IMR-90 (cell line): ENCODE data around the gene CACNA2D1. TPM values are rescaled to one million over a fixed set of nuclear protein-coding genes. Genes with fewer than 3 reads are reported as not detected.

Experiments
- ATAC-seq: fragments of 200-7000 bp; cut with Tn5 transposase; 2 replicates; pipeline ENCODE4 v1.9.1; 2020; ENCODE audit warnings: low read depth, mild to moderate bottlenecking, moderate library complexity
- BruUV-seq: library from RNA; stranded (reverse); fragments of 400-500 nt; replicated peaks from 2 replicates; lab custom pipeline; 2021; lab: Mats Ljungman, UMichigan
- CTCF ChIA-PET: fragments of 300-600 bp; formaldehyde crosslinking; extraction: SDS; loops from one replicate; lab custom pipeline; 2021; ENCODE audit warnings: antibody characterized with exemption; lab: Yijun Ruan, JAX
- POLR2A ChIA-PET: fragments of 300-600 bp; sonication (Branson Sonifier 250); formaldehyde crosslinking; loops from one replicate; lab custom pipeline; 2022; ENCODE audit warnings: antibody characterized with exemption; ENCODE audit not compliant: unreplicated experiment; lab: Charles Lee
- DNase-seq: peaks from one replicate; pipeline ENCODE4 v3.0.0; 2013
- H2AFZ ChIP-seq: replicated peaks from 2 replicates; pipeline ENCODE3; 2013; ENCODE audit warnings: low read length, mild to moderate bottlenecking; ENCODE audit not compliant: poor library complexity
- H2AK5ac ChIP-seq: 2 replicates; pipeline ENCODE4 v1.6.1; 2013; ENCODE audit warnings: low read depth, low read length, inconsistent platforms
- H2AK9ac ChIP-seq: replicated peaks from 2 replicates; pipeline ENCODE3; 2013; ENCODE audit warnings: mild to moderate bottlenecking, low read depth, low read length, moderate library complexity; ENCODE audit not compliant: poor library complexity
- H2BK120ac ChIP-seq: 2 replicates; pipeline ENCODE4 v1.6.1; 2013; ENCODE audit warnings: low read depth, low read length, inconsistent platforms
- H2BK15ac ChIP-seq: 3 replicates; pipeline ENCODE4 v1.6.1; 2013; ENCODE audit warnings: low read depth, low read length, inconsistent platforms
- H2BK20ac ChIP-seq: 2 replicates; pipeline ENCODE4 v1.6.1; 2013; ENCODE audit warnings: low read depth, mild to moderate bottlenecking, inconsistent platforms, low read length, moderate library complexity
- H2BK5ac ChIP-seq: 2 replicates; pipeline ENCODE4 v1.6.1; 2013; ENCODE audit warnings: mild to moderate bottlenecking, low read depth, low read length, inconsistent platforms; ENCODE audit not compliant: poor library complexity, severe bottlenecking
- H3K14ac ChIP-seq: replicated peaks from 2 replicates; pipeline ENCODE4 v1.6.1; 2013; ENCODE audit warnings: low read depth, low read length, inconsistent platforms
- H3K18ac ChIP-seq: 2 replicates; pipeline ENCODE4 v1.6.1; 2013; ENCODE audit warnings: low read depth, low read length, control low read depth
- H3K23ac ChIP-seq: 2 replicates; pipeline ENCODE4 v1.6.1; 2013; ENCODE audit warnings: low read depth, low read length, inconsistent platforms
- H3K27ac ChIP-seq: 2 replicates; pipeline ENCODE4 v1.5.1; 2013; ENCODE audit warnings: mild to moderate bottlenecking, control low read depth, low read length; ENCODE audit not compliant: insufficient read depth
- H3K27me3 ChIP-seq: 2 replicates; pipeline ENCODE4 v1.6.1; 2013; ENCODE audit warnings: low read length; ENCODE audit not compliant: control insufficient read depth, insufficient read depth
- H3K36me3 ChIP-seq: 2 replicates; pipeline ENCODE4 v1.6.1; 2013; ENCODE audit warnings: low read length, mixed read lengths; ENCODE audit not compliant: control insufficient read depth, insufficient read depth
- H3K4ac ChIP-seq: 2 replicates; pipeline ENCODE4 v1.6.1; 2013; ENCODE audit warnings: low read depth, low read length, inconsistent platforms
- H3K4me1 ChIP-seq: 2 replicates; pipeline ENCODE4 v1.6.1; 2013; ENCODE audit warnings: low read length, mixed read lengths; ENCODE audit not compliant: control insufficient read depth, insufficient read depth
- H3K4me2 ChIP-seq: 2 replicates; pipeline ENCODE4 v1.6.1; 2013; ENCODE audit warnings: low read depth, mild to moderate bottlenecking, control low read depth, low read length, moderate library complexity
- H3K4me3 ChIP-seq: 2 replicates; pipeline ENCODE4 v1.5.1; 2013; ENCODE audit warnings: low read depth, mild to moderate bottlenecking, control low read depth, low read length, moderate library complexity; ENCODE audit not compliant: insufficient read depth
- H3K56ac ChIP-seq: 2 replicates; pipeline ENCODE4 v1.6.1; 2013; ENCODE audit warnings: low read length, inconsistent platforms; ENCODE audit not compliant: insufficient read depth; ENCODE audit errors: extremely low read depth
- H3K79me1 ChIP-seq, 2 experiments: 2 replicates each; pipeline ENCODE4 v1.6.1; 2013; ENCODE audit warnings: low read length in 2 of 2, inconsistent platforms in 1 of 2, low read depth in 1 of 2
- H3K9ac ChIP-seq: 2 replicates; pipeline ENCODE4 v1.6.1; 2013; ENCODE audit warnings: low read depth, low read length, control low read depth
- H3K9me1 ChIP-seq: 2 replicates; pipeline ENCODE4 v1.6.1; 2013; ENCODE audit warnings: low read length, inconsistent platforms; ENCODE audit not compliant: insufficient read depth
- H3K9me3 ChIP-seq: 2 replicates; pipeline ENCODE4 v1.6.1; 2013; ENCODE audit warnings: low read length; ENCODE audit not compliant: control insufficient read depth, insufficient read depth
- H4K20me1 ChIP-seq: 2 replicates; pipeline ENCODE4 v1.6.1; 2013; ENCODE audit warnings: low read length, inconsistent platforms; ENCODE audit not compliant: insufficient read depth
- H4K5ac ChIP-seq: 2 replicates; pipeline ENCODE4 v1.6.1; 2013; ENCODE audit warnings: mild to moderate bottlenecking, low read depth, low read length, control low read depth
- H4K8ac ChIP-seq, 2 experiments: 2 replicates each; pipeline ENCODE4 v1.6.1; 2013; ENCODE audit warnings: low read depth in 2 of 2, low read length in 2 of 2, control low read depth in 1 of 2, inconsistent platforms in 1 of 2
- H4K91ac ChIP-seq: 2 replicates; pipeline ENCODE4 v1.6.1; 2013; ENCODE audit warnings: low read depth, low read length, inconsistent platforms; ENCODE audit not compliant: insufficient read depth
- CTCF ChIP-seq: conservative IDR thresholded peaks from 2 replicates; pipeline ENCODE4 v1.5.1; 2012; ENCODE audit warnings: mild to moderate bottlenecking, low read depth, low read length, improper control_type of control experiment
- MAZ ChIP-seq: IDR thresholded peaks from 2 replicates; pipeline ENCODE4 v1.6.1; 2012; ENCODE audit warnings: low read depth, mild to moderate bottlenecking, low read length, improper control_type of control experiment, moderate library complexity, borderline replicate concordance
- MXI1 ChIP-seq: IDR thresholded peaks from 2 replicates; pipeline ENCODE4 v1.6.1; 2012; ENCODE audit warnings: low read depth, mild to moderate bottlenecking, low read length, moderate library complexity, borderline replicate concordance
- NFE2L2 ChIP-seq: fragments of 150-350 bp; IDR thresholded peaks from 2 replicates; pipeline ENCODE4 v1.6.1; 2016; ENCODE audit warnings: low read depth, mild to moderate bottlenecking, low read length
- RCOR1 ChIP-seq: IDR thresholded peaks from 2 replicates; pipeline ENCODE4 v1.6.1; 2012; ENCODE audit warnings: mild to moderate bottlenecking, low read length, improper control_type of control experiment; ENCODE audit not compliant: insufficient replicate concordance
- WGBS, 2 experiments: methylation state at CpG; one replicate each; pipeline versions ENCODE4 v1.1.5 to v1.1.7; 2013; ENCODE audit warnings: missing lambda C conversion rate in 2 of 2; ENCODE audit not compliant: insufficient read length in 1 of 2; ENCODE audit errors: extremely low coverage in 2 of 2; 5-methylcytosine and 5-hydroxymethylcytosine counted together
- dilution Hi-C: fragments of 300-500 bp; cut with HindIII; formaldehyde crosslinking; loops from one replicate; pipeline ENCODE4 v1.14.3; 2018; ENCODE audit warnings: low sequenced_read_pairs; ENCODE audit not compliant: unreplicated experiment
- in situ Hi-C: fragments of 300-500 bp; cut with MboI; formaldehyde crosslinking; loops from 3 replicates; pipeline ENCODE4 v1.14.3; 2019; ENCODE audit warnings: low sequenced_read_pairs, inconsistent platforms, mixed read lengths
- intact Hi-C: fragments of 100-400 bp; cut with micrococcal nuclease; formaldehyde crosslinking; loops from 2 replicates; pipeline ENCODE4 v1.10.0; 2022
- polyA plus RNA-seq, 3 experiments: library from polyadenylated mRNA; depleted of rRNA; stranded (reverse); fragments of >200 nt; gene quantifications; 2 replicates each; pipeline ENCODE4 v1.2.3, GENCODE V29; 2012; ENCODE audit warnings: low replicate concordance in 1 of 3
- total RNA-seq: library from RNA; depleted of rRNA; stranded (reverse); fragments of >200 nt; gene quantifications from 2 replicates; pipeline ENCODE4 v1.2.3, GENCODE V29; 2012

CACNA2D1 gene
- total and polyA plus RNA-seq, 2 of the 4 experiments (the other 2 are of a cell fraction), result 5.8 to 21.9 TPM

DNA sequence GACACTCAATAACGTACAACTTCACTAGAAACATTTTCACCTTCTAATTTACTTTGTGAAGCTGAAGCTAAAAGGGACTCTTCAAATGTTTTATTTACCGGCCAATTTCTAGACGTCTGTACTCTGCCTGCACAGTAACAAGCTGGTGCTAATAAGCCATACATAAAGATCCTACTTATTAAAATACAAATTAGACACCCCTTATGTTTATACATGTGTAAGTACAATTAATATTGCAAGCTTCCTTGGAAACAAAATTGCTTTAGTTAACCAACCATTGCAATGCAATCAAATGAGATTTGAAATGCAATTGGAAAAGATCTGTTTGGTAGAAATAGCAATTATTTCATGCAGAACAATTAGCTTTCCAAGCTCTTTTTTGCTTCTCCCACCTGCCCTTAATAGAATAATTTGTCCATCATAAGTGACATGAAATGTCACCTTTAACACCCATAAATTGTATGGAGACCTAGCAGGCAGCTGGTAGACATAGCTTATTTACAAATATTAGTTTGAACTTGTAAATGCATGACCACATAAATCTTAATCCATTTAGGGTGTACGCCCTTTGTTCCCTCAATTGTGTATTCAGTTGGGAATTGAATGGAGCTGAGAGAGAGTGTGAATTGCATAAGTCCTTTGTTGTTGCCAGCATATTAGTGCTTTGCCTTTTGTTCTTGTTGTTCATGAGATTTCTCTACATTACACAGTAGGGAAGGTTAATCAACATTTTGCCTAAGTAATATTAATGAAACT, 277.1 kb downstream of the CACNA2D1 start:
- Histone ChIP-seq H2BK5ac (no peak overlapping the region), H3K4me3 (no peak overlapping the region), H3K56ac (no peak overlapping the region), H2AK9ac (no peak overlapping the region), H4K5ac (no peak overlapping the region), H3K9ac (no peak overlapping the region), H3K27ac (no peak overlapping the region), H2AK5ac (no peak overlapping the region), H3K18ac (no peak overlapping the region), H4K8ac (no peak overlapping the region), H4K20me1 (no peaks in the 10 kb centered on the region), H2BK120ac (no peak overlapping the region), H2AFZ (no peak overlapping the region), H4K91ac (no peak overlapping the region), H3K9me3 (no peaks in the 10 kb centered on the region), H2BK20ac (no peak overlapping the region), H3K36me3 (no peaks in the 10 kb centered on the region), H3K9me1 (no peaks in the 10 kb centered on the region), H3K4me2 (no peak overlapping the region), H3K14ac (no peak overlapping the region), H2BK15ac (no peak overlapping the region), H3K4me1 (peaks cover 2% of the 10 kb centered on the region; the same call in 1 of the 2 replicates), H3K23ac (no peak overlapping the region), H3K4ac (no peak overlapping the region), H3K79me1 (peaks cover 2 to 6% of the 10 kb centered on the region in 2 experiments; a peak in 2 of 4 replicates), H3K27me3 (no peaks in the 10 kb centered on the region)
- intact Hi-C loops (loop anchor here (10.0 kb wide), 1 partner anchor 398 kb away; no protein-coding TSS in a partner anchor), in situ Hi-C loops (no loop called here), dilution Hi-C loops (no loop called here)
- ATAC-seq (no peak), DNase-seq (no peak)
- POLR2A ChIA-PET, result no interaction called here
- WGBS, 2 experiments, result no CpG with 5 or more reads among the region's 4 CpGs
- TF ChIP-seq NFE2L2 (no peak), RCOR1 (no peak), MXI1 (no peak), MAZ (no peak), CTCF (no peak)
- CTCF ChIA-PET, result no interaction called here
- no TSS peak for BruUV-seq
